ENCODE measurements around the gene PLEKHH2. TPM values are rescaled to one million over a fixed set of nuclear protein-coding genes. Genes with fewer than 3 reads are reported as not detected.

The PLEKHH2 gene
- total and polyA plus RNA-seq, 2 of the 13 experiments (the other 11 are each of a cell fraction or from before 2014, with no cell fraction given): 1.1 to 3.0 TPM

DNA sequence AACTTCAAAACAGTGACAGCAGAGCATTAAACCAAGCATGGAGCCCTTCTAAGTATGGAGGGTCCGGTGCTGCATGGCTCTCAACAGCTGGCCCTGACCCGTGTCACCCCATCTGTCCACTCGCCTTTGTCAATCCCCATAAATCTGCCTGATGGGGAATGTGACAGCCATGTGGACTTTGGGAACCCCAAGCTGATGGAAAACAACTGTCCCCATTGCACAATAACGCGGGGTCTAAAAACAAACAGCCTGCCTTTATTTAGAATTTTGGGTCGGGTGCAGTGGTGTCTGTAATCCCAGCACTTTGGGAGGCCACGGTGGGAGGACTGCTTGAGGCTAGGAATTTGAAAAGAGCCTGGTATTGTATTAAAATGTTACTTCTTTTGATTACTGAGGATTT lies 24.1 kb upstream of the PLEKHH2 start (continued):
- peak; percentile 77; the same call in 1 of the 2 replicates for TF ChIP-seq FOXO1 (CRISPR knock-in tag; IDR thresholded peaks at IDR 0.05)
- TF ChIP-seq, protein P1, sequence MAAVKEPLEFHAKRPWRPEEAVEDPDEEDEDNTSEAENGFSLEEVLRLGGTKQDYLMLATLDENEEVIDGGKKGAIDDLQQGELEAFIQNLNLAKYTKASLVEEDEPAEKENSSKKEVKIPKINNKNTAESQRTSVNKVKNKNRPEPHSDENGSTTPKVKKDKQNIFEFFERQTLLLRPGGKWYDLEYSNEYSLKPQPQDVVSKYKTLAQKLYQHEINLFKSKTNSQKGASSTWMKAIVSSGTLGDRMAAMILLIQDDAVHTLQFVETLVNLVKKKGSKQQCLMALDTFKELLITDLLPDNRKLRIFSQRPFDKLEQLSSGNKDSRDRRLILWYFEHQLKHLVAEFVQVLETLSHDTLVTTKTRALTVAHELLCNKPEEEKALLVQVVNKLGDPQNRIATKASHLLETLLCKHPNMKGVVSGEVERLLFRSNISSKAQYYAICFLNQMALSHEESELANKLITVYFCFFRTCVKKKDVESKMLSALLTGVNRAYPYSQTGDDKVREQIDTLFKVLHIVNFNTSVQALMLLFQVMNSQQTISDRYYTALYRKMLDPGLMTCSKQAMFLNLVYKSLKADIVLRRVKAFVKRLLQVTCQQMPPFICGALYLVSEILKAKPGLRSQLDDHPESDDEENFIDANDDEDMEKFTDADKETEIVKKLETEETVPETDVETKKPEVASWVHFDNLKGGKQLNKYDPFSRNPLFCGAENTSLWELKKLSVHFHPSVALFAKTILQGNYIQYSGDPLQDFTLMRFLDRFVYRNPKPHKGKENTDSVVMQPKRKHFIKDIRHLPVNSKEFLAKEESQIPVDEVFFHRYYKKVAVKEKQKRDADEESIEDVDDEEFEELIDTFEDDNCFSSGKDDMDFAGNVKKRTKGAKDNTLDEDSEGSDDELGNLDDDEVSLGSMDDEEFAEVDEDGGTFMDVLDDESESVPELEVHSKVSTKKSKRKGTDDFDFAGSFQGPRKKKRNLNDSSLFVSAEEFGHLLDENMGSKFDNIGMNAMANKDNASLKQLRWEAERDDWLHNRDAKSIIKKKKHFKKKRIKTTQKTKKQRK (IDR thresholded peaks at IDR 0.05; ENCODE audit: low read length): no peak
- no peak for TF ChIP-seq IKZF1 (IDR thresholded peaks at IDR 0.05)
- TF ChIP-seq ZNF761 (CRISPR knock-in tag; conservative IDR thresholded peaks at IDR 0.05): no peak
- no peak for TF ChIP-seq TCF7L2 (IDR thresholded peaks at IDR 0.05; ENCODE audit: low read depth, low read length)
- TF ChIP-seq, protein P2, sequence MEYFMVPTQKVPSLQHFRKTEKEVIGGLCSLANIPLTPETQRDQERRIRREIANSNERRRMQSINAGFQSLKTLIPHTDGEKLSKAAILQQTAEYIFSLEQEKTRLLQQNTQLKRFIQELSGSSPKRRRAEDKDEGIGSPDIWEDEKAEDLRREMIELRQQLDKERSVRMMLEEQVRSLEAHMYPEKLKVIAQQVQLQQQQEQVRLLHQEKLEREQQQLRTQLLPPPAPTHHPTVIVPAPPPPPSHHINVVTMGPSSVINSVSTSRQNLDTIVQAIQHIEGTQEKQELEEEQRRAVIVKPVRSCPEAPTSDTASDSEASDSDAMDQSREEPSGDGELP (IDR thresholded peaks at IDR 0.05; ENCODE audit: borderline replicate concordance, low read depth): peak; percentile 47
- 0 out of 2 replicates have a peak, but pooled peaks have one; percentile 6 for TF ChIP-seq NR2C2 (CRISPR knock-in tag; IDR thresholded peaks at IDR 0.05; ENCODE audit: borderline replicate concordance)
- TF ChIP-seq TARDBP (CRISPR knock-in tag; IDR thresholded peaks at IDR 0.05): no peak
- no peak for TF ChIP-seq ZNF879 (CRISPR knock-in tag; IDR thresholded peaks at IDR 0.05)
- no peak for TF ChIP-seq PATZ1 (CRISPR knock-in tag; IDR thresholded peaks at IDR 0.05)
- no peak for TF ChIP-seq MAFF (IDR thresholded peaks at IDR 0.05; ENCODE audit: low read depth, low read length)
- no peak for TF ChIP-seq ZBTB1 (CRISPR knock-in tag; IDR thresholded peaks at IDR 0.05; ENCODE audit: borderline replicate concordance)
- 0 out of 2 replicates have a peak, but pooled peaks have one; percentile 10 for TF ChIP-seq ZNF501 (CRISPR knock-in tag; IDR thresholded peaks at IDR 0.05)
- no peak for TF ChIP-seq ZNF552 (CRISPR knock-in tag; IDR thresholded peaks at IDR 0.05; ENCODE audit: borderline replicate concordance)
- TF ChIP-seq NR2F2 (IDR thresholded peaks at IDR 0.05; ENCODE audit: borderline replicate concordance, low read depth): peak; percentile 66
- no peak for TF ChIP-seq RARG (CRISPR knock-in tag; IDR thresholded peaks at IDR 0.05; ENCODE audit: low read depth)
